A549 (cell line): ENCODE data around the gene TIRAP. TPM values are rescaled to one million over a fixed set of nuclear protein-coding genes. Genes with fewer than 3 reads are reported as not detected.

Source experiments
- ATAC-seq, 2 experiments: fragments of 200-7000 bp in 1 of 2; fragments of >200 bp in 1 of 2; cut with Nextera tagmentation in 1 of 2; cut with Tn5 transposase in 1 of 2; 3 replicates each; pipeline versions ENCODE4 v1.8.0 to v1.9.1; 2018 to 2020; ENCODE audit warnings: mild to moderate bottlenecking in 1 of 2, moderate library complexity in 1 of 2
- CTCF ChIA-PET: fragments of 300-600 bp; sonication (Branson Sonifier 250); formaldehyde crosslinking; extraction: SDS; loops from one replicate; lab custom pipeline; 2021; ENCODE audit warnings: antibody characterized with exemption, inconsistent platforms; lab: Yijun Ruan, JAX
- POLR2A ChIA-PET: fragments of 350-600 bp; formaldehyde crosslinking; extraction: SDS; loops from one replicate; lab custom pipeline; 2021; ENCODE audit warnings: antibody characterized with exemption, inconsistent platforms; lab: Yijun Ruan, JAX
- DNase-seq, 2 experiments: peaks; one replicate each; pipeline versions ENCODE4 v3.0.0 to v3.0.0-alpha.2; 2011 to 2016; ENCODE audit warnings: low read depth in 1 of 2, low spot score in 1 of 2
- FAIRE-seq: peaks from 2 replicates; lab custom pipeline; 2011; peaks lifted over from hg19 to GRCh38; lab: Jason Lieb, UNC
- H3K27ac ChIP-seq, 2 experiments: fragments of >200 bp; sonication (Bioruptor Twin); formaldehyde crosslinking; 3 replicates each; pipeline ENCODE4 v1.5.1; 2016 to 2017
- H3K4me1 ChIP-seq: fragments of >200 bp; sonication (Bioruptor Twin); formaldehyde crosslinking; 3 replicates; pipeline ENCODE4 v1.6.1; 2016
- H3K4me2 ChIP-seq: fragments of >200 bp; sonication (Bioruptor Twin); formaldehyde crosslinking; 3 replicates; pipeline ENCODE4 v1.6.1; 2016
- H3K4me3 ChIP-seq: fragments of >200 bp; sonication (Bioruptor Twin); formaldehyde crosslinking; 3 replicates; pipeline ENCODE4 v1.5.1; 2016
- H3K9me3 ChIP-seq: fragments of >200 bp; sonication (Bioruptor Twin); formaldehyde crosslinking; 3 replicates; pipeline ENCODE4 v1.6.1; 2016
- CBX2 ChIP-seq: fragments of 200-600 bp; sonication (generic); IDR thresholded peaks from 2 replicates; pipeline ENCODE4 v1.6.1; 2016; ENCODE audit warnings: low read depth, mild to moderate bottlenecking, borderline replicate concordance
- CBX8 ChIP-seq: fragments of 200-600 bp; sonication (generic); IDR thresholded peaks from 2 replicates; pipeline ENCODE4 v1.6.1; 2016
- CEBPB ChIP-seq, 2 experiments: fragments of >200 bp in 1 of 2; sonication (Bioruptor Twin) in 1 of 2; formaldehyde crosslinking in 1 of 2; IDR thresholded peaks; 2 replicates each; pipeline ENCODE4 v1.6.1; 2012 to 2016
- EHMT2 ChIP-seq: fragments of 200-600 bp; sonication (generic); IDR thresholded peaks from 2 replicates; pipeline ENCODE4 v1.6.1; 2016; ENCODE audit warnings: antibody characterized with exemption, low read depth, mild to moderate bottlenecking, moderate library complexity
- EP300 ChIP-seq, 2 experiments: fragments of >200 bp; sonication (Bioruptor Twin); formaldehyde crosslinking; IDR thresholded peaks; 2 replicates in 1 of 2; 3 replicates in 1 of 2; pipeline ENCODE4 v1.6.1; 2016 to 2017
- FOXS1 ChIP-seq: fragments of 250-450 bp; sonication (Bioruptor Pico); IDR thresholded peaks from 2 replicates; pipeline ENCODE4 v1.5.0; 2020; ENCODE audit warnings: mild to moderate bottlenecking, moderate library complexity
- HOXA7 ChIP-seq: fragments of 250-450 bp; sonication (Bioruptor Pico); IDR thresholded peaks from 2 replicates; pipeline ENCODE4 v1.5.0; 2020; ENCODE audit warnings: mild to moderate bottlenecking, moderate library complexity
- JUNB ChIP-seq: fragments of >200 bp; sonication (Bioruptor Twin); formaldehyde crosslinking; IDR thresholded peaks from 2 replicates; pipeline ENCODE4 v1.6.1; 2016
- KDM1A ChIP-seq: fragments of 200-600 bp; sonication (generic); IDR thresholded peaks from 2 replicates; pipeline ENCODE4 v1.6.1; 2016; ENCODE audit warnings: low read depth, mild to moderate bottlenecking
- MAFK ChIP-seq: fragments of 450-650 bp; IDR thresholded peaks from 2 replicates; pipeline ENCODE4 v1.6.1; 2014; ENCODE audit not compliant: partially characterized antibody
- MYC ChIP-seq: IDR thresholded peaks from 2 replicates; pipeline ENCODE4 v1.6.1; 2012; ENCODE audit warnings: mild to moderate bottlenecking, inconsistent platforms, low read length, improper control_type of control experiment, borderline replicate concordance
- NPAS2 ChIP-seq: fragments of 250-450 bp; sonication (Bioruptor Pico); IDR thresholded peaks from 2 replicates; pipeline ENCODE4 v1.8.0; 2022; ENCODE audit warnings: mild to moderate bottlenecking, moderate library complexity, borderline replicate concordance
- POLR2AphosphoS2 ChIP-seq: conservative IDR thresholded peaks from 2 replicates; pipeline ENCODE4 v1.6.1; 2012; ENCODE audit warnings: low read length, improper control_type of control experiment, inconsistent platforms
- RAD21 ChIP-seq, 2 experiments: fragments of >200 bp in 1 of 2; sonication (Bioruptor Twin) in 1 of 2; formaldehyde crosslinking in 1 of 2; IDR thresholded peaks in 1 of 2; conservative IDR thresholded peaks in 1 of 2; 2 replicates in 1 of 2; 3 replicates in 1 of 2; pipeline ENCODE4 v1.6.1; 2012 to 2018; ENCODE audit warnings: inconsistent platforms in 1 of 2
- RARB ChIP-seq: fragments of 250-450 bp; sonication (Bioruptor Pico); IDR thresholded peaks from 2 replicates; pipeline ENCODE4 v1.8.0; 2021; ENCODE audit warnings: mild to moderate bottlenecking, moderate library complexity
- RCOR1 ChIP-seq: fragments of 150-350 bp; IDR thresholded peaks from 2 replicates; pipeline ENCODE4 v1.6.1; 2014; ENCODE audit warnings: antibody characterized with exemption, low read length, low read depth
- SMC3 ChIP-seq: fragments of >200 bp; sonication (Bioruptor Twin); formaldehyde crosslinking; IDR thresholded peaks from 3 replicates; pipeline ENCODE4 v1.6.1; 2018; ENCODE audit warnings: inconsistent platforms
- SREBF2 ChIP-seq: fragments of 450-650 bp; IDR thresholded peaks from 2 replicates; pipeline ENCODE4 v1.6.1; 2014; ENCODE audit warnings: mild to moderate bottlenecking, moderate library complexity
- ZNF302 ChIP-seq: fragments of 250-450 bp; sonication (Bioruptor Pico); IDR thresholded peaks from 2 replicates; pipeline ENCODE4 v1.9.0; 2021; ENCODE audit warnings: inconsistent platforms, mild to moderate bottlenecking, moderate library complexity
- ZSCAN20 ChIP-seq: fragments of 250-450 bp; sonication (Bioruptor Pico); IDR thresholded peaks from 2 replicates; pipeline ENCODE4 v1.8.0; 2022; ENCODE audit warnings: mild to moderate bottlenecking, moderate library complexity
- WGBS: methylation state at CpG from one replicate; pipeline ENCODE4 v1.1.6; 2017; ENCODE audit errors: missing lambda C conversion rate; 5-methylcytosine and 5-hydroxymethylcytosine counted together
- polyA plus RNA-seq, 4 experiments: library from polyadenylated mRNA; depleted of rRNA in 3 of 4; stranded (reverse); fragments of >200 nt; fragmentation: RNase III in 1 of 4; extraction: RNeasy Plus Mini Kit Qiagen cat#74134 plus additional on column Dnase treatment in 1 of 4; gene quantifications; 2 replicates in 3 of 4; 3 replicates in 1 of 4; pipeline ENCODE4 v1.2.3, GENCODE V29; 2011 to 2017
- TF ChIP-seq, protein P1 (sequence below): fragments of >200 bp; sonication (Bioruptor Twin); formaldehyde crosslinking; IDR thresholded peaks from 2 replicates; pipeline ENCODE4 v1.6.1; 2016
- TF ChIP-seq, protein P2 (sequence below): IDR thresholded peaks from 2 replicates; pipeline ENCODE4 v1.6.1; 2012; ENCODE audit warnings: low read depth, borderline replicate concordance
- TF ChIP-seq, protein P3 (sequence below): fragments of 250-450 bp; sonication (Bioruptor Pico); IDR thresholded peaks from 2 replicates; pipeline ENCODE4 v1.5.0; 2021; ENCODE audit warnings: mild to moderate bottlenecking, moderate library complexity, borderline replicate concordance
- TF ChIP-seq, protein P4 (sequence below): IDR thresholded peaks from 2 replicates; pipeline ENCODE4 v1.6.1; 2012
- TF ChIP-seq, protein P5 (sequence below): fragments of >200 bp; sonication (Bioruptor Twin); formaldehyde crosslinking; IDR thresholded peaks from 3 replicates; pipeline ENCODE4 v1.6.1; 2016

TIRAP gene
- polyA plus RNA-seq, 2 of the 4 experiments (the other 2 are of a cell fraction) = 4.5 to 5.4 TPM

DNA sequence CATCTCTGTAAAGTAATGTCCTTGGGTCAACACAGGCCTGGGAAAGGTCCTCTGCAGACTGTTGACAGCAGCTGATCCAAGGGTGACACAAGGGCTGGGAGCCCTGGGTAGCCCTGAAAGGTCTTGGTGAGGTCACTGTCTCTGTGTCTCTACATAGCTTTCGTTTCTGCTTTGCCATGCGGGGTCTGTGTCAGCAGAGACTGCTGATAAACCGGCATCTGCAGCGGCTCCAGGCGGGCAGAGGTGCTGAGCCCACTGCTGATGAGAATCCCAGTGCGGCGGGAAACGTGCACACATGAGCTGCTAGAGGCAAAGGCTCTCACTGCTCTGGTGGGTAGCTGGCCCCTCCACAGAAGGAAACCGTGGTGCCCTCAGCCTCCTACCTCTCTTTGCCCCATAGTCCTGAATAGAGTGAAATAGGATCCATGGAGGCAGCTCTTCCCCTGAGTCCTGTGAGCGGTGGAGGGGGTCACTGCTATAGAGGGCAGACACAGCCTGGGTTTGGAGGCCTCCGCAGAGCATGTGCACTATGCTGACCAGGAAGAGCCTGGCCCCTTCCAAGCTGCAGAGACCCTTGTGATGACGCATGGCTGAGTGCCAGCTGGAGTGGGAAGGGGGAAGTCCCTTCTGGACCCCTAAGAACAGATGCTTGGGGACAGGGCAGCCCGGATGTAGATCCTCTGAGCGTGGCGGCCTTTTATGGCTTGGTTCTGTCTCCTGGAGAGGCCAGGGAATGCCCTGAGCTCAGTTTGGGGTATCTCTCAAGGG, 54.8 kb downstream of the TIRAP start:
- Histone ChIP-seq H3K4me2 (no peak overlapping the region), H3K27ac (no peak overlapping the region), H3K9me3 (no peaks in the 10 kb centered on the region), H3K4me3 (no peak overlapping the region), H3K4me1 (peaks cover 39% of the 10 kb centered on the region)
- TF ChIP-seq CBX2 (no peak), CEBPB (IDR thresholded peaks at IDR 0.05) (no peak), MAFK (no peak), POLR2AphosphoS2 (no peak), KDM1A (no peak), SREBF2 (no peak), JUNB (no peak), ZSCAN20 (no peak), NPAS2 (CRISPR knock-in tag) (no peak), FOXS1 (CRISPR knock-in tag) (no peak)
- FAIRE-seq = no peak
- no peak for DNase-seq
- CTCF ChIA-PET = interaction anchor here (0.6 to 0.7 kb wide), 2 partner anchors 24 to 28 kb away, joined by 3 read pairs; no protein-coding TSS in a partner anchor
- WGBS = 90% methylated on average over 4 of the region's 15 CpGs
- no peak for ATAC-seq
- POLR2A ChIA-PET = no interaction called here

DNA sequence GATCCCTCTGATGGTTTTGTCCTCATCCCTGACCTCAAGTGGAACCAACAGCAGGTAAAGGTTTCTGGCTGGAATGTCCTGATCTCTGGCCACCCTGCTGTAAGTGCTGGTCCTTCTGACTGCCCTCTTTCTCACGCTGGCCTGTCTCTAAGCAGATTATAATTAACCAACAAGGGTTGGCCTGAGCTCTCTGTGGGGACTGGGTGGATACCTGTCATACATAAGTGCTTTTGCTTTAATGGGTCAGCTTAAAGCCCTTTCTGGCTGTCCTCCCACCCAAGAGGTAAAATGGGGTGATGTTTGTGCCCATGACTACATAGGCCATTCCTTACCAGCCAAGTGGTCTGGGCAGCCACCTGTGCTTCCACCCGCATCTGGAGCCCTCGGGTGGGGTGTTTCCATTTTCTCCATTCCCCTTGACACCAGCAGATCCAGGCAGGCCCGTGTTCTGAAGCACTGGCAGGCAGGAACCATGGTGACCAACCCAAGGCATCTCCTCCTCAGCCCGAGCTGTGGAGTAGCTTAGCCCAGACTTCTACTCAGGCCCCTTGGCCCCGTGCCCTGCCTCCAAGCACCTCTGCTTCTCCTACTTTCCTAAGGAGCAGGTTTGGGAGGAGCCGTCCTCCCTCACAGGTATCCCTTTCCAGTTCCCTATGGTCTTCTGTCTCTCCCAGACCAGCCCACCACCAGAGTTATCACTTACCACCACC, 55.6 kb downstream of the TIRAP start:
- TF ChIP-seq, protein P1, sequence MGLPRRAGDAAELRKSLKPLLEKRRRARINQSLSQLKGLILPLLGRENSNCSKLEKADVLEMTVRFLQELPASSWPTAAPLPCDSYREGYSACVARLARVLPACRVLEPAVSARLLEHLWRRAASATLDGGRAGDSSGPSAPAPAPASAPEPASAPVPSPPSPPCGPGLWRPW = no peak
- TF ChIP-seq EP300 (IDR thresholded peaks at IDR 0.05) = no peak
- no peak for TF ChIP-seq EHMT2
- no peak for TF ChIP-seq ZNF302
- no peak for TF ChIP-seq CBX8
- TF ChIP-seq SMC3 = no peak
- TF ChIP-seq MYC = no peak
- TF ChIP-seq, protein P2, sequence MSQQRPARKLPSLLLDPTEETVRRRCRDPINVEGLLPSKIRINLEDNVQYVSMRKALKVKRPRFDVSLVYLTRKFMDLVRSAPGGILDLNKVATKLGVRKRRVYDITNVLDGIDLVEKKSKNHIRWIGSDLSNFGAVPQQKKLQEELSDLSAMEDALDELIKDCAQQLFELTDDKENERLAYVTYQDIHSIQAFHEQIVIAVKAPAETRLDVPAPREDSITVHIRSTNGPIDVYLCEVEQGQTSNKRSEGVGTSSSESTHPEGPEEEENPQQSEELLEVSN = no peak
- TF ChIP-seq, protein P3, sequence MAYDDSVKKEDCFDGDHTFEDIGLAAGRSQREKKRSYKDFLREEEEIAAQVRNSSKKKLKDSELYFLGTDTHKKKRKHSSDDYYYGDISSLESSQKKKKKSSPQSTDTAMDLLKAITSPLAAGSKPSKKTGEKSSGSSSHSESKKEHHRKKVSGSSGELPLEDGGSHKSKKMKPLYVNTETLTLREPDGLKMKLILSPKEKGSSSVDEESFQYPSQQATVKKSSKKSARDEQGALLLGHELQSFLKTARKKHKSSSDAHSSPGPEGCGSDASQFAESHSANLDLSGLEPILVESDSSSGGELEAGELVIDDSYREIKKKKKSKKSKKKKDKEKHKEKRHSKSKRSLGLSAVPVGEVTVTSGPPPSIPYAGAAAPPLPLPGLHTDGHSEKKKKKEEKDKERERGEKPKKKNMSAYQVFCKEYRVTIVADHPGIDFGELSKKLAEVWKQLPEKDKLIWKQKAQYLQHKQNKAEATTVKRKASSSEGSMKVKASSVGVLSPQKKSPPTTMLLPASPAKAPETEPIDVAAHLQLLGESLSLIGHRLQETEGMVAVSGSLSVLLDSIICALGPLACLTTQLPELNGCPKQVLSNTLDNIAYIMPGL (CRISPR knock-in tag) = no peak
- no peak for TF ChIP-seq NPAS2 (CRISPR knock-in tag)
- TF ChIP-seq, protein P4, sequence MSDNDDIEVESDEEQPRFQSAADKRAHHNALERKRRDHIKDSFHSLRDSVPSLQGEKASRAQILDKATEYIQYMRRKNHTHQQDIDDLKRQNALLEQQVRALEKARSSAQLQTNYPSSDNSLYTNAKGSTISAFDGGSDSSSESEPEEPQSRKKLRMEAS = no peak
- no peak for TF ChIP-seq RARB (CRISPR knock-in tag)
- no peak for TF ChIP-seq CEBPB (IDR thresholded peaks at IDR 0.05)
- no peak for TF ChIP-seq MAFK
- TF ChIP-seq RAD21 (conservative IDR thresholded peaks at IDR 0.05 in 1 of 2, IDR thresholded peaks at IDR 0.05 in 1 of 2) = no peak
- TF ChIP-seq, protein P5, sequence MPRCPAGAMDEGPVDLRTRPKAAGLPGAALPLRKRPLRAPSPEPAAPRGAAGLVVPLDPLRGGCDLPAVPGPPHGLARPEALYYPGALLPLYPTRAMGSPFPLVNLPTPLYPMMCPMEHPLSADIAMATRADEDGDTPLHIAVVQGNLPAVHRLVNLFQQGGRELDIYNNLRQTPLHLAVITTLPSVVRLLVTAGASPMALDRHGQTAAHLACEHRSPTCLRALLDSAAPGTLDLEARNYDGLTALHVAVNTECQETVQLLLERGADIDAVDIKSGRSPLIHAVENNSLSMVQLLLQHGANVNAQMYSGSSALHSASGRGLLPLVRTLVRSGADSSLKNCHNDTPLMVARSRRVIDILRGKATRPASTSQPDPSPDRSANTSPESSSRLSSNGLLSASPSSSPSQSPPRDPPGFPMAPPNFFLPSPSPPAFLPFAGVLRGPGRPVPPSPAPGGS = no peak
- no peak for TF ChIP-seq HOXA7 (CRISPR knock-in tag)
- TF ChIP-seq KDM1A = no peak
- TF ChIP-seq RCOR1 = no peak
- WGBS = 89% methylated on average over 7 of the region's 7 CpGs
- CTCF ChIA-PET = interaction anchor here (0.6 kb wide), 1 partner anchor 29 kb away, joined by 3 read pairs; no protein-coding TSS in a partner anchor
- no peak overlapping the region for H3K4me3 ChIP-seq
- ATAC-seq = no peak
- DNase-seq = no peak
- H3K4me1 ChIP-seq = peaks cover 33% of the 10 kb centered on the region
- POLR2A ChIA-PET = no interaction called here
- no peak overlapping the region for H3K4me2 ChIP-seq
- no peaks in the 10 kb centered on the region for H3K9me3 ChIP-seq
- no peak for FAIRE-seq
- peak overlapping the region in 1 of 2 experiments; percentile 66; a peak in 1 of 6 replicates for H3K27ac ChIP-seq
